ENCODE results near the gene REPS2.
"Not testable (repeated sequence)": the region's sequence is repeated elsewhere in the genome, so short reads cannot be mapped to it uniquely, and the experiment has no call there.

The REPS2 gene

DNA sequence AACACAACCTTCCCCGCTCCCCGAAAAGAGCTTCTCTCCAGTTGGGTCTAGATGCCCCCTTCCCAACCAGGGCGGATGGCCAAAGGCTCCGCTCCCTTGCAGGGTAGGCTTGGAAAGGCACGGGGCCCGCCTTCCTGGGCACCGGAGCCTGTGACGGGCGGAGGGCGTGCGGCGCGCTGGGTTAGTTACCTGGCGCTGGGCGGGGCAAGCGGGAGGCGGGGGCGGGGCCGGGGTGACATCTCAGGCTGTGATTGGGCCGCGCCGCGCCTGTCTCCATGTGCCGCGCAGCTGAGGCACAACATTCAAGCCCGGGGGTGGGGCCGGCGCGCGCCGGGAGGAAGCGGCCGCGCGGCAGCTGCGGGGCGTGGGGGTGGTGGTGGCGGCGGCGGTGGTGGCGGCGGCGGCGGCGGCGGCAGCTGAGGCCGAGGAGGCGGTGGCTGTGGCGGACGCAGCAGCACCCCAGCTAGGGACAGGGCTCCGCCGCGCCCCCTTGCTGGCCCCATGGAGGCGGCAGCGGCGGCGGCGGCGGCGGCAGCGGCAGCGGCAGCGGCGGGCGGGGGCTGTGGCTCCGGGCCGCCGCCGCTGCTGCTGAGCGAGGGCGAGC lies at the start of gene REPS2:
TSS of gene REPS2 (plus strand) at position 298 of the 604 bp plus-strand sequence. CDS start at position 502, 204 bp downstream.
- peak; percentile 40 to 54 for DNase-seq (ENCODE audit: low read depth in 2 of 2)

DNA sequence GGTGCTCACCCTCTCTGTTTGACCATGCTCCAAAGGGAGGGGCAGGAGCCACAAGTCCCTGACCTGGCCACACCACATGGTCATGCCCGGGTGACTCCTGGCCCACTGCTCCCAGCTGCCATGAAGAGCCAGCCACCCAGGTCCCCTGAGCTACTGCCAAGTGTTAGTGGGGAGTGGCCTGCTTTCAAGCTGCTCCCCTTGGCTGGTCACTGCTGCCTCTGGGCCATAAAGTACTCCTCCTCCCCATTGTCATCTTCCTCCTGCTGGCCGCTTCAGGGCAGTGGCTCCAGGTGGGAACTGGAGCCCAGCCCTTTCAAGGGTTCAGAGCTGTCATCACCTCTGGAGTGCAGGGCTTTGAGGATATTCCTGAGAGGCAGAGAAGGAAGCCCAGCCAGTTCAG lies 49.0 kb upstream of the REPS2 start:
- DNase-seq (ENCODE audit: low read depth in 2 of 2) = no peak

DNA sequence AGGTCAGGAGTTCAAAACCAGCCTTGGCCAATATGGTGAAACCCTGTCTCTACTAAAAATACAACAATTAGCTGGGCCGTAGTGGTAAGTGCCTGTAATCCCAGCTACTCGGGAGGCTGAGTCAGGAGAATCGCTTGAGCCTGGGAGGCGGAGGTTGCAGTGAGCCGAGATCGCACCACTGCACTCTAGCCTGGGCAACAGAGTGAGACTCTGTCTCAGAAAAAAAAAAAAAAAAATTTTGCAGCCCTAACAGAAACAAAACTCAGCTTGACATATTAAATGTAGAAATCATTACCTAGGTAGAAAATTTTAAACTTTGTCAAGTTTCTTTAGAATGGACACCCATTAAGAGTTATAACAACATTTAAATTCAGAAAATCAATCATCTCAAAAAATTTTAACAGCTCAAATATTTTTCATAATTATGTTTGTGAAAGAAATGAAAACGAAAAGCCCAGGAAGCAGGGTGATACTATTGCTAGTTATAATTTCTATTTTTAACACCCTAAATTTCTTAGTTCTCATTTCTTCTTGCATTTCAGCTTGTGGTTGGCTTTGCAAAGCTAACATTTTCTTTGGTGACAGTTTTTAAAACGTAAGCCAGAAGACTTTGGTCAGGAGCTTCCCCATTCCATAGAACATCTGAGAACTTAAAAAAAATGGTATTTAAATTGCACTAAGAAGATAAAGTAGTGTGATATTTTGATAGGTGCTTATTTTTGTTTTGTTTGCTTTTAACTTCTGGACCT lies 43.0 kb upstream of the REPS2 start:
- no peak for DNase-seq (ENCODE audit: low read depth in 2 of 2)

DNA sequence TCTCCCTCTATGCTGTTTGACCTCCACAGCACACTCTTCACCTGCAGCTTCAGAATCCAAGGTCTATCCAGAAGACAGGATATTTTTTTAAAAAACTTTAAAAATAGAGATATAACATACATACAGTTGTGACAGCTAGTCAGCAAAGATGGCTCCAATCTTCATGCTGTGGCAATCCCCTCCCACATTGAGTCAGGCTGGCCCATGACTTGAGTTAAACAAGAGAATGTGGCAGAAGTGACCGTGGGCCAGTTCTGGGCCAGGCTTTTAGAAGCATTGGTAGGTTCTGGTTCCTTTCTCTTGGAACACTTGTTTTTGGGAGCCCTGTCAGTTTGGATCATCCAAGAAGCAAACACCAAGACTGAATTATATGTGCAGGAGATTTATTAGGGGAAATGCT lies 36.1 kb upstream of the REPS2 start:
- no peak for DNase-seq (ENCODE audit: low read depth in 2 of 2)

GRCh38 chrX:16914058-16914457 lies 32.4 kb upstream of the REPS2 start:
- no peak for DNase-seq (ENCODE audit: low read depth in 2 of 2)

- DNase-seq (ENCODE audit: low read depth in 2 of 2) = no peak
Measured at GRCh38 chrX:16916561-16916960, 29.9 kb upstream of the REPS2 start.

- no peak for DNase-seq (ENCODE audit: low read depth in 2 of 2)
Measured at GRCh38 chrX:16917120-16917519, 29.3 kb upstream of the REPS2 start.

GRCh38 chrX:16918979-16919378 lies 27.5 kb upstream of the REPS2 start:
- DNase-seq (ENCODE audit: low read depth in 2 of 2) = no peak

DNA sequence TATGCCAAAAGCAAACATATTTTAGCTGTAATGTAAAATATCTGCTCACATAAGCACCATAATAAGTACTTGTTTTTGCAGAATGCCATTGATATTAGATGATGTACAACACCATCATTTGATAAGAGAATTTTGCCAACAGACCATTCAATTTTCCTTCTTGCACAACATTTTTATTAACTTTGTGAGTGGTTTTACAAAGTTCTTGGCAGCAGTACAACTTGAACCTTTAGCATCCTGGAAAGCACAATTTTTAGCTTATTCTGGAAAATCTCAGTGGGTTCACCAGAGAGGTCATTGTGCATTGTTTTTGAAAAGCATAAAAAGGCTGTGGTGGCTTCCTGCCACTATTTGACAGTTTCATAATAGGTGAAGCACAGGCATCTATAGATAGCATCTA lies 26.4 kb upstream of the REPS2 start:
- no peak for DNase-seq (ENCODE audit: low read depth in 2 of 2)

DNA sequence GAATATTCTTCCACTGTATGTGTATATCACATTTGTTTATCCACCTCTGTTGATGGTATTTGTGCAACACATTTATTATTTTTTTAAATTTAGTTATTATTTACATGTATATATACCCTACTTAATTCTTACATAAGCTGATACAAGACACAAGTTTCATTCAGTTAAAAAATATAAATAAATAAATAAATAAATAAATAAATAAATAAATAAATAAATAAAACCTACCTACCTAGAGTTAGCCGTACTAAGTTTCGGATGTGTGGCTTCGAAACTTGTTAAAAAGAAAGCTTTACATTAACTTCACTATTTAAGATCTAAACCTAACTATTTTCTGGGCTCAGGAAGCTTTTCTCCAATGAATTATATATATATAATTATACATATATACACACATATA lies 23.3 kb upstream of the REPS2 start:
- DNase-seq (ENCODE audit: low read depth in 2 of 2) = no peak

GRCh38 chrX:16924631-16925480 lies 21.6 kb upstream of the REPS2 start:
- DNase-seq (ENCODE audit: low read depth in 2 of 2) = no peak

GRCh38 chrX:16930392-16930791 lies 16.1 kb upstream of the REPS2 start:
- no peak for DNase-seq (ENCODE audit: low read depth in 2 of 2)

DNA sequence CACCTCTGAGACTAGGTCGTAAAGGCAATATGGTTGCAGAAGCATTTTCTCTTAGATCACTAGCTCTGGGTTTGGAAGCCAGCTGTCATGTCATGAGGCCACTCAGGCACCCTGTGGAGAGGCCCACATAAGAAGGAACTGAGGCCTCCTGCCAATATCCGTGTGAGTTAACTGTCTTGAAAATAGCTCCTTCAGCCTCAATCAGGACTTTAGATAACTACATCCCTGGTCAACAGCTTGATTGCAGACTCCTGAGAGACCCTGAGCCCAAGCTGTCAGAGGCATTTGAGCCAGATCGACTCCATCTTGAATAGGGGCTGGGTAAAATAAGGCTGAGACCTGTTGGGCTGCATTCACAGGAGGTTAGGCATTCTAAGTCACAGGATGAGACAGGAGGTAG lies 15.1 kb upstream of the REPS2 start:
- no peak for DNase-seq (ENCODE audit: low read depth in 2 of 2)

GRCh38 chrX:16931855-16932575 lies 14.4 kb upstream of the REPS2 start:
- no peak for DNase-seq (ENCODE audit: low read depth in 2 of 2)

DNA sequence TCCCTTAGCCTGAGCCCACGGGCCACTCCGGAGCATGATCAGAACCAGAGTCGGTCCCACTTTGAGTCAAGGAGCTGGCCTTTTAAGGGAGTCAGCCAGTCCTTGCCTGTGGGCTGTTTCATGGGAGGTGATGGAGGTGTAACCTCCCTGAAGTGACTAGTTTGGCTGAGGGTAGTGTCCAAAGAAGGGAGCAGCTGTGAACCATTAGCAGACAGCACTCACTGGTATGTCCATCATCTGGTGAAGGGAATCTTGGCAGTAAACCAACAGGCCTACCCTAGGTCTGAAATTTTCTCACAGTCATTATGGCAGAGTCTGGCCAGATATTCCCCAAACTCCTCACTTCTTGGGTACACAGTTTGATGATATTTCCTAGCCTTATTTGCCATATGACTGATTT lies 12.3 kb upstream of the REPS2 start:
- no peak for DNase-seq (ENCODE audit: low read depth in 2 of 2)

DNA sequence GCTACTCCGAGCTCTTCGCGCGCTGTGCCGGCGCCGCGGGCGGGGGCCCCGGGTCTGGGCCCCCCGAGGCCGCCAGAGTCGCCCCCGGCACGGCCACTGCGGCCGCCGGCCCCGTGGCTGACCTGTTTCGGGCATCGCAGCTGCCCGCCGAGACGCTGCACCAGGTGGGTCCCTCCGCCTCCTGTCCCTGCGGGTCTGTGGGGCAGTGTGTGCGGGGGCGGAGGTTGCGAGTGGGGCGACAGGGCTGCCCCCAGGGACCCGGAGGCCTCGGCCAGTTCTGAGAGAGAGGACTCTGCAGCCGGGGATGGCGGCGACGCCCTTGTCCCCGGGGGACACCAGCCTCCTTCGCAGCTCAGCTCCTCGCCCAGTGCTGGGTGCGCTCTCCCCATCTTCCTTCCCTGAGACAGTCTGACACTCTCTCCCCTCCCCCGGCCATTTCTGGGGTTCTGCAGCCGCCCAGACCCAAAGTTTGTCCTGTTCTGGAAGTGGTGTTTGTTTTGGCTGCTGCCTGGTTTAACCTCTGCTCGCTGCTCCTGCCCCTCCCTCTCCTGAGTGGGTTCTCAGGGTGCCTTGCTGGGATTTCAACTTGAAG lies 609 bp downstream of the REPS2 start:
- DNase-seq (ENCODE audit: low read depth in 2 of 2) = no peak

GRCh38 chrX:16950423-16950822 lies 4.0 kb downstream of the REPS2 start:
- DNase-seq (ENCODE audit: low read depth in 2 of 2) = no peak

GRCh38 chrX:16953606-16954211 lies 7.3 kb downstream of the REPS2 start:
- no peak for DNase-seq (ENCODE audit: low read depth in 2 of 2)

DNA sequence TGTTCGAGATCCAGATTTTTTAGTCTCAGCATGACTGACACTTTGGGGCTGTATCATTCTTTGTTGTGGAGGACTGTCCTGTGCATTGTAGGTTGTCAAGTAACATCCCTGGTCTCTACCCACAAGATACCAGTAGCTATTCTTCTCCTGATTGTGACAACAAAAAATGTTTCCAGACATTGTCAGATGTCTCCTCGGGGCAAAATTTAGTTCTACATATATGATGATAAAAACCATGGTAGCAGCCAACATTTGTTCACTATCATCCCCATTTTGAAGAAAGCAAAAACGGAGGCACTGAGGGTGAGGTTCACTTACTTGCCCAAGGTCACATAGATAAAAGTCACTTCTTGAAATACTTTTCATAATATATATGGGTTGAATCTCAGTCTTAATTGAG lies 11.3 kb downstream of the REPS2 start:
- DNase-seq (ENCODE audit: low read depth in 2 of 2) = no peak

DNA sequence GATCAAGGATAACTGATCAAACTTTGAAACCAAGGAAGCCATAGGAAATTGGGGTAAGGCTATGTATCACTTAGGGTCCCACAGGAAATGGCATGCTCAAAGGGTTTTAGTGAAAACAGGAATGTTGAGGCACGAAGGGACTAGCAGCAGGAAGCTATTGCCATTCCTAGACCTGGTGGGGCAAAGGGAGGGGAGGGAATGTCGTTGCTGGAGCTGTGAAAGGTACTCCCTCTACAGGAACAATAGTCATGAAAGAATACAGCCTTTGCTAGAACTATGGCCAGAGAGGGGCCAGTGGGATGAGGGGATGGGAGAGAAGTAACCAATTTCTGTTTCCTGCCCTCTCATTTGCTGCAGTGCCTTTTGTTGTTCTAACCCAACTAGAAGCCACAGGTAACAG lies 11.9 kb downstream of the REPS2 start:
- no peak for DNase-seq (ENCODE audit: low read depth in 2 of 2)

DNA sequence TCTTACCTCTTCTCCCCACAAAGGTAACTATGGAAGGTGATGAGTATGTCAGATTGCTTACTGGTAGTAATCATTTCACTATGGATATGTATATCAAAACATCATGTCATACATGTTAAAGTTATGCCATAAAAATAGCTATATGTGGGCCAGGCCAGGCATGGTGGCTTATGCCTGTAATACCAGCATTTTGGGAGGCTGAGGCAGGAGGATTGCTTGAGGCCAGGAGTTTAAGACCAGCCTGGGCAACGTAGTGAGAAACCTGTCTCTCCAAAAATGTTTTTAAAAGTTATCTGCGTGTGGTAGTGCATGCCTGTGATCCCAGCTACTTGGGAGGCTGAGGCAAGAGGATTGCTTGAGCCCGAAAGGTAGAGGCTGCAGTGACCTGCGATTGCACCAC lies 16.2 kb downstream of the REPS2 start:
- DNase-seq (ENCODE audit: low read depth in 2 of 2) = not testable (repeated sequence)
